NCI-H1092 treated with DMSO at 0.1 percent for 48 hours (cell line): ENCODE results near the gene ELMO3.

Experiments
- DNase-seq: peaks from one replicate; lab custom pipeline; 2025; lab: John Stamatoyannopoulos, UW

The ELMO3 gene

DNA sequence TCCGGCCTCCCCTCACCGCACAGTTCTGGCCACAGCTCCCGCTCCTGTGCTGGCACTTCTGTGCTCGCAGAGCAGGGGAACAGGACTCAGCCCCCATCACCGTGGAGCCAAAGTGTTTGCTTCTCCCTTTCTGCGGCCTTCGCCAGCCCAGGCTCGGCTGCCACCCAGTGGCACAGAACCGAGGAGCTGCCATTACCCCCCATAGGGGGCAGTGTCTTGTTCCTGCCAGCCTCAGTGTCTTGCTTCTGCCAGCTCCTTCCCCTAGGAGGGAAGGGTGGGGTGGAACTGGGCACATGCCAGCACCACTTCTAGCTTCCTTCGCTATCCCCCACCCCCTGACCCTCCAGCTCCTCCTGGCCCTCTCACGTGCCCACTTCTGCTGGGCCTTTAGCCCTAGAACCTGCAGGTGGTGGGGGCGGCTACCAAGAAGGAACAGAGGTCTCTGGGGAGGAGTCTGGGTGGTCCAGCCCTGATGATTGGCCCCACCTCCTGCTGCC lies 645 bp upstream of the ELMO3 start:
- no peak for DNase-seq

DNA sequence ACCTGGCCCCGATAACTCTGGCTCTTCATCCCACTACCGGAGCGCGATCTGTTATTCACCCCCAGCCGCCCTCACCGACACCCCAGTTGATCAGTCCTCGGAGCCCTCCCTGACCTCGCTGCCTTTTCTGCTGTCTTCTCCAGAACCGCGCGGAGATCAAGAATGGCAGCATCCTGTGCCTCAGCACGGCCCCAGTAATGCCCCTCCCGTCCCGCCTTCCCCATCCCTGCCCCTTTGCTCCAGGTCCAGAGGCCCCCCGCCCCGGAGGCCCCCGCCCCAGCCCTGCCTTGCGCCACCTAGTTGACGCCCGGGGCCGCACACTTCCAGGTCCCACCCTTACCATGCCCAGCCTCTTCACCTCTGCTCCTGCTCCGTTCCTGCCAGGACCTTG lies 872 bp downstream of the ELMO3 start:
- no peak for DNase-seq

DNA sequence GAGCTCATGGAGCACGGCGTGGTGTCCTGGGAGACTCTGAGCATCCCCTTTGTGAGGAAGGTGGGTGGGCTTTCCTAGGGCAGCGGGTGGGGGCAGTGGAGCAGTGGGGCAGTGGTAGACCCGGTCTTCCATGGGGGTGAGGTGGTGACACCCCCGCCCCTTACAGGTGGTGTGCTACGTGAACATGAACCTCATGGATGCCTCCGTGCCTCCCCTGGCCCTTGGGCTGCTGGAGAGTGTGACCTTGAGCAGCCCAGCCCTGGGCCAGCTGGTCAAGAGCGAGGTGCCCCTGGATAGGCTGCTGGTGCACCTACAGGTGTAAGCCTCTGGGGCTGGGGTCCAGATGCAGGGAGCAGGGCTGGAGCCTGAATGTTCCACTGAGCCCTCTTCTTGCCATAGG lies 1.6 kb downstream of the ELMO3 start:
- DNase-seq, result no peak

DNA sequence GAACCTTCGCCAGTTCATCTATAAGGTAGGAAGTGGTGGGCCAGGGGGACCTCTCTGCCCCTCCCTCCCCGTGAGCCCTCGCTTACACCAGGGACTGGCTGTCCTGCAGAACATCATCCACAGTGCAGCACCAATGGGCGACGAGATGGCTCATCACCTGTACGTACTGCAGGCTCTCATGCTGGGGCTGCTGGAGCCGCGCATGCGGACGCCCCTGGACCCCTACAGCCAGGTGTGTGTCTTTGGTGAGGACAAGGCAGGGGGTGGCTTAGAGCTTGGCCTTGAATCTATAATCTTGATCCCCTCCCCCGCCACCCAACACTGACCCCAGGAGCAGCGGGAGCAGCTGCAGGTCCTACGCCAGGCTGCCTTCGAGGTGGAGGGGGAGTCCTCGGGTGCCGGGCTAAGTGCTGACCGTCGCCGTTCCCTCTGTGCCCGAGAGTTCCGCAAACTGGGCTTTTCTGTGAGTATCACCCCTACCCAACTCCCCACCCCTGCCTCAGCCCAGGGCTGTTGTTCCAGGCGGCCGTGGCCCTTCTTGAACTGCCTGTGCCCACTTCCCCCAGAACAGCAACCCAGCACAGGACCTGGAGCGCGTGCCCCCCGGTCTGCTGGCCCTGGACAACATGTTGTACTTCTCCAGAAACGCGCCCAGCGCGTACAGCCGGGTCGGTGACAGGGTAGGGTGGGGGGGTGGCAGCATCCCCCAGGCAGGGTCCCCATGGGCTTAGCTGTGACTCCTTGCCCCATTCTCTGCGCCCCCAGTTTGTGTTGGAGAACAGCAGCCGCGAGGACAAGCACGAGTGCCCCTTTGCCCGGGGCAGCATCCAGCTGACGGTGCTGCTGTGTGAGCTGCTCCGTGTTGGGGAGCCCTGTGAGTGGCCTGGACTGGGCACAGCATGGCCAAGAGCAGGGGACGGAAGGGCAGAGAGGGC lies 2.7 kb downstream of the ELMO3 start:
- no peak for DNase-seq

DNA sequence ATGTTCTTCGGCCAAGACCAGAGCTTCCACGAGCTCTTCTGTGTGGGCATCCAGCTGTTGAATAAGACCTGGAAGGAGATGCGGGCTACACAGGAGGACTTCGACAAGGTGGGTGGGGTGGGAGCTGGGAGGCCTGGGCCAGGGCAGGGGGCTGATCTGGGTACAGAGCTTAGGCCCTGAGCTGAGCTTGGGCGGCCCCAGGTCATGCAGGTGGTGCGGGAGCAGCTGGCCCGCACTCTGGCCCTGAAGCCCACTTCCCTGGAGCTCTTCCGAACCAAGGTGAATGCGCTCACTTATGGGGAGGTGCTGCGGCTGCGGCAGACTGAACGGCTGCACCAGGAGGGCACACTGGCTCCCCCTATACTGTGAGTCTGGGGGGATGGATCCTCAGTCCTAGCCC lies 3.5 kb downstream of the ELMO3 start:
- DNase-seq, result no peak

DNA sequence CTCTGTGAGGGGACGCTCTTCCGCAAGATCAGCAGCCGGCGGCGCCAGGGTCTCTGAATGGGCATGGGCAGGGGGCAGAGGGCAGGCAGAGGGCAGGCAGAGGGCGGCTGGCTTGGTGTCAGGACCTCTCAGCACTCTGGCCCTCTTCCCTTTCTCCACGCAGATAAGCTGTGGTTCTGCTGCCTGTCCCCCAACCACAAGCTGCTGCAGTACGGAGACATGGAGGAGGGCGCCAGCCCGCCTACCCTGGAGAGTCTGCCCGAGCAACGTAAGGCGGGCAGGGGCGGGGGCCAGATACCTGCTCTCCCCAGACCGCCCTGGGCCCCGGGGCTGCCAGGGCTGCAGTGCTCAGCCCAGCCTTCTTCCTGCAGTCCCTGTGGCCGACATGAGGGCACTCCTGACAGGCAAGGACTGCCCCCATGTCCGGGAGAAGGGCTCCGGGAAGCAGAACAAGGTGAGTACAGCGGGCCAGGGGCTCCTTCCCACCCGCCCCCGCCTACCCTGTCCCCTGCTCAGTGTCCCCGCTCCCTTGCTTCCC lies 4.1 kb downstream of the ELMO3 start:
- no peak for DNase-seq

DNA sequence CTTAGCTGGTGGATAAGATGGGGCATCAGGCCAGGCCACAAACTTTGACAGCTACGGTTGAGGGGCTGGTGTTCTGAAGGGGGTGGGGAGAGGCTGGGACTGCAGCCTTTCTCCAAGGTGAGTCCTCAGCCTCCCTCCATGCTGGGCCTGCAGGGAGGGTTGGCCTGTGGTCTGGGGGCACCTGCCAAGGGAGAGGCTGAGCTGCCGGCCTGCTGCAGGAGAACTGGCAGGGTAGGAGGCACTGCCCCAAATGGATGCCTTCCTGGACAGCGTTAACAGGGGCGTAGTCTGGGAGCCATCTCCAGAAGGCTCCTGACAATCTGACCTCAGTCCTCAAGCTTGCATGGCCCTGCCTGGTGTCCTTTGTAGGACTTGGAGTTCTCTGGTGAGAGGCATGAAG lies 5.1 kb downstream of the ELMO3 start:
- DNase-seq, result no peak

DNA sequence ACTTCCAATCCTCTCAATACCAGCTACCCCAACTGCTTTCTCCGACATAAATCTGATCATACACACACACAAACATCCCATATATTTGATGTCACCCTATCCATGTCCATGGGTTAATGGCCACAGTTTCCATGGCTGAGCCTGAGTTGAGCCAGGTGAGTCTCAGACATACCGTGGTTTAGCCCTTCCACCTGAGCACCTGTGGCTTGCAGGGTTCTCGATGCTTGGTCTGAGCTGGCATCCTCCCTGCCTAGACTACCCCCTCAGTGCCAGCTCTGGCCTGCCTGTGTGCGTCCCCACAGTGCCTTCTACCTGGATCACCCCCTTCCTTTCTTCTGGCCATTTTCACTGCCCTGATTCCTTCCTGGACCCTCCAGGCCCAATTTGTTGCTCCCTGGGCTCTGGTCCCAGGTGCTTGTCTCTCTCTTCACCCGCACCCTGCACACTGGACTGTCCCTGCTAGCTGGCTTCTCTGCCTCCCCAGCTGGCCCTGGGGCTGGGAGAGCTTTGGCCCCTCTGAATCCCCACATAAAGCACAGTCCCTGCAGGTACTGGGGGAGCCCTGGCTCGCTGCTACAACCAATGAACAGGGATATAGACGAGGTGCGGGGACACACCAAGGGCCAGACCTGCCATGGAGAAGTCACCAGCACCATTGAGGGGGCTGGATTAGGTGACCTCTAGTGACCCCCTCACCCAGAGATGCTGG lies 7.4 kb downstream of the ELMO3 start:
- no peak for DNase-seq

DNA sequence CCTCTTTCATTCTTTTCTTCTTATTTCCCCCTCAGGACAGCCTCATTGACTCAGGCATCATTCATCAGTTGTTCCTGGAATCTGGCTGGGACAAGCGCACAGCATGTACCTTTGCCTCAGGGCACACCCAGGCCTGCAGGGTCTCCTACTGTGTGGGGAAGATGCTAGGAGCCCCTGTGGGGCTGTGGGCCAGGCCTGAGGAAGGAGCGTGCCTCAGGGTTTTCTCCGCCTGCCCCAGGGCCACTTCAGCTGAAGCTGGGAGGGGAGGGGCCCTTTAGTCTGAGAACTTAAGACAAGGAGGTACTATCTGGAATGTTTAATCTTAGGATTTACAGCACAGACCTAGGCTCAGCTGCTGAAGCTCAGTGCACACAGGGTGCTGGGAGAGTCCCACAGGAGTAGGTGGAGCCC lies 7.9 kb downstream of the ELMO3 start:
- DNase-seq, result no peak

DNA sequence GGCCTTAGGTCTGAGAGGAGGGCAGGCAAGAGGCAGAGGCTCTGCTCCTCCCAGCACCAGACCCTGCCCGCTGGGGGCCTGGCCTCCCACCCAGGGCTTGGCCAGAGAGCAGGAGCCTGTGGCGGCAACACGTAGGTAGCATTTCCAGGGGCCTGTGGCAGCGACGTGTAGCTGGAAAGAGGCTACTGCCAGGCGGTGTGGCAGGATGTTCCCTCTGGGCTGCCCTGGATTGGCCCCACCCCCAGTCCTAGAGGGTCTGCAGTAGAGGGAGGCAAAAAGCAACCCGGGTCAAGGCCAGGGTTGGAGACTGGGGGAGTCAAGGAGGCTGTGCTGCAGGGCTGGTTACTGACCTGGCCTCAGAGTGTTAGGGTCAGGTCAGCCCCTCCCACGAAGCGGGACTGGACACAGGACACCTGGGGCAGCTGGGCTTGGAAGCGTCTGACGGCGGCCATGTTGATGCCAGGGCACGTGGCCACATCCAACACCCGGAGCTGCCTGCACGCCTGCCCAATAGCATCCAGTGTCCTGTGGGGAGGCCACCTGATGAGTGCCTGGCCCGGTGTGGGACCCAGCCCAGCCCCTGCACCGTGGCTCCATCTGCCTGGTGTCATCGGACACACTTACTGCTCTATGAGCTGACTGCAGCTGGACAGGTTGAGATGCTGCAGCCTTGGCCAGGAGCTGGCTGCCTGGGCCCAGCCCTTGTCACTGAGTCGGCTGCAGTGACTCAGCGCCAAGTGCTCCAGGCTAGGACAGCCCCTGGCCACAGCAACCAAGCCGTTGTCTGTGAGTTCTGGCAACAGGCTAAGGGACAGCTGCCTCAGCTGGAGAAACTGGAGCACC lies 8.5 kb downstream of the ELMO3 start:
- DNase-seq, result no peak

DNA sequence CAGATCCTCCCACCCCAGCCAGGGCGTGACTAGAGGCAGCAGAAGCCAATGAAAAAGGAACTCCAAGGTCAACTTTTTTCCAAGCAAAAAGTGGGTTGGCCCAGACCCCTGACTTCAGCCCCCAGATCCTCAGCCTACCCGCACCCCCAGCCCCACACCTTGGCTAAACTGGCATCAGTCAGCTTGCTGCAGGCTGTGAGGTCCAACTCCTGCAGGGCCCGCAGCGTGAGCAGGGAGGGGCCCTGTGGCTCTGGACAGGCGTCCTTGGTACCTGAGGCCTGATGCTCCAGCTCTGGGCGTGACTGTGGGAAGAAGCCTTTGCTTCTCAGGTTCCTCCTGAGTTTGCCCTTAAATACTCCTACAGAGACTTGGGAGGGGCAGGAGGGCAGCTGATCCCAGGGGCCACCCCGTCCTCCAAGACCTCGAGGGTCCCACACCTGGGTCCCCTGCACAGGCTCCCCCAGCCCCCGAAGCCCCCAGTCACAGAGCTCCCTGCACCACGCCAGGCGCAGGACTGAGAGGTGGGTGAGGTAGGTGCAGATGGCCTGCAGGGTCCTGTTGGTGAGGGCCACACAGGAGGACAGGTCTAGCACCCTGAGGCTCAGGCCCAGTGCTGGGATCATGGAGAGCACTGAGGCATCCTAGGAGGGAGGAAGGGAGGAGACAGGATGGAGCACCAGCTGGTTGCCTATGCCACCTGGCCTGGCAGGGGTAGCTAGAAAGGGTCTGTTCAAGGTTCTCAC lies 9.4 kb downstream of the ELMO3 start:
- no peak for DNase-seq

DNA sequence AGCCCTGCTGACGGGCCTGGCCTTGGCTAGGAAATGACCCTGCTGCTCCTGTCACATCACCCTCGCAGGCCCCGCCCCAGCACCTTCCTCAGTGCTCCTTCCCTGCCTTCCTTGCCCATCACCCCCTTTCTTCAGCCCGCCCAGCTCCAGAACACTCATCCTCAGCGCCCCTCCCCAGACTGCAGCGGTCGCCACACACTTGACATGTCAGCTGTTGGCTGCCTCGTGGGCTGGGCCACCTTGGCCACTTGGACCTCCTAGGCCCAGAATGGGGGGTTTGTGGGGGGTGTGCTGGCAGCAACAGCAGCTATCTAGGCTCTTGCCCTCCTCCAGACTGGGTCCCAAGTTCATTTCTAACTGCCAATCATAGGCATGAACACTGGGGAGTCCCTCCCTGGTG lies 10.6 kb downstream of the ELMO3 start:
- no peak for DNase-seq

DNA sequence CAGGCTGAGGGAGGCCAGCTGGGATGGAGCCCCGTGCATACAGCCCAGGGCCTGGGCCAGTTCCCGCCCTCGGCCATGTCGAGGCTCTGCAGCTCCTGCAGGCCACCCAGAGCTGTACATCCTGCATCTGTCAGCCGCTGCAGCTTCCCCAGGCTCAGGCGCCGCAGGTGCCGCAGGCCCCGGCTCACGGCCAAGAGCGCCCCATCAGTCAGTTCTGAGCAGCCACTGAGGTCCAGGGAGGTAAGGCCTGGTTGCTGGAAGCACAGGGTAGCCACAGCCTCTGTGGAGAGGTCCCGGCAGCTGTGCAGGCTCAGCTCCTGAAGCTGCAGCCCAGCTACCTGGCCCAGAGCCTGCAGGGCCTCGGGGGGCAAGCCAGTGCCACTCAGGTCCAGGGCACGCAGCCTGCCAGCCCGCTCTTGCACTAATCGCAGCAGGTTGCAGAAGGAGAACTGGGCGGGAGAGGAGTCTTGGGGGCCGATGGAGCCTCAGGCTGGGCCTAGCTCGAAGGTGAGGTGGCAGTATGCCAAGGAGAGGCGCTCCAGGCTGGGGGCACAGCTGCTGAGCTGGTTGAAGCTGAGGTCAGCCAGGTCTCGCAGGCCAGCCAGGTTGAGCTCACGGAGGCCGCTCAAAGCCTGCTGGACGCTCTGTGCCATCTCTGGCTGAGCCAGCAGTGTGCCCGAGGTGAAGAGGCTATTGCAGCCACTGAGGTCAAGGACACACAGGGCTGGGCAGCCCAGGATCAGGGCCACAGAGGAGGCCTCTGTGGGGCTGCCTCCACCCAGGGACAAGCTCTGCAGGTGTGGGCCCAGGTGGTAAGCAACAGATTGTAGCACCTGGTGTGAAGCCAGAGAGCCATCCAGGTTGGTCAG lies 11.4 kb downstream of the ELMO3 start:
- peak; percentile 11 for DNase-seq

DNA sequence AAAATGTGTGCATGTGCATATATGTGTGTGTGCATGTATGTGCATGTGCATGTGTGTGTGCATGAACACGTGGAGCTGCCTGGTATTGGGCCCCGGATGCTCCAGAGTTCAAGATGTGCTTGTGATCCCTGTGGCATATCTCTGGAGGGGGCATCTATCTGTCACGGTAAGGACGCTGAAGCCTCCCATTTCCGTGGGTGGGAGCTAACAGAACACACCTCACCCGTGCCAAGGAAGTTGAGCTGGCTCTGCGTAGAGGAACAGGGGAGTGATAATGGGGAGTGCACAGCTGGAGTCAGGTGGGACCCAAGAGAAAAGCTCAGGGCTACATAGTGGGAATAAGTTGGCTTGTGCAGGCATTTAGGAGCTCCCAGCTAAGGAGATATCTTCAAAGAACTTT lies 12.7 kb downstream of the ELMO3 start:
- no peak for DNase-seq

DNA sequence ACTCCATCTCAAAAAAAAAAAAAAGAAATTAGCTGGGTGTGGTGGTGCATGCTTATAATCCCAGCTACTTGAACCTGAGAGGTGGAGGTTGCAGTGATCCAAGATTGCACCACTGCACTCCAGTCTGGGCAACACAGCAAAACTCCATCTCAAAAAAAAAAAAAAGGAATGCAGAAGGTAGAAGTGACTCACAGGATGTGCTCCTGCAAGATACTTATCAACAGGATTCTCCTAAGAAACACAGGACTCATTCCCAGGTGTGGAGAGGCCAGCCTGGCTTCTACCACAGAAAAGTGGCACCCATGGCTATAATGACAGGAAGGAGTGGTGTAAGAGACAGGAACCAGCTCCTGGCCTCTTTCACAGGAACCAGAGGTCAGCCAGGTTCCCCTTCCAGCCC lies 13.8 kb downstream of the ELMO3 start:
- DNase-seq, result no peak

DNA sequence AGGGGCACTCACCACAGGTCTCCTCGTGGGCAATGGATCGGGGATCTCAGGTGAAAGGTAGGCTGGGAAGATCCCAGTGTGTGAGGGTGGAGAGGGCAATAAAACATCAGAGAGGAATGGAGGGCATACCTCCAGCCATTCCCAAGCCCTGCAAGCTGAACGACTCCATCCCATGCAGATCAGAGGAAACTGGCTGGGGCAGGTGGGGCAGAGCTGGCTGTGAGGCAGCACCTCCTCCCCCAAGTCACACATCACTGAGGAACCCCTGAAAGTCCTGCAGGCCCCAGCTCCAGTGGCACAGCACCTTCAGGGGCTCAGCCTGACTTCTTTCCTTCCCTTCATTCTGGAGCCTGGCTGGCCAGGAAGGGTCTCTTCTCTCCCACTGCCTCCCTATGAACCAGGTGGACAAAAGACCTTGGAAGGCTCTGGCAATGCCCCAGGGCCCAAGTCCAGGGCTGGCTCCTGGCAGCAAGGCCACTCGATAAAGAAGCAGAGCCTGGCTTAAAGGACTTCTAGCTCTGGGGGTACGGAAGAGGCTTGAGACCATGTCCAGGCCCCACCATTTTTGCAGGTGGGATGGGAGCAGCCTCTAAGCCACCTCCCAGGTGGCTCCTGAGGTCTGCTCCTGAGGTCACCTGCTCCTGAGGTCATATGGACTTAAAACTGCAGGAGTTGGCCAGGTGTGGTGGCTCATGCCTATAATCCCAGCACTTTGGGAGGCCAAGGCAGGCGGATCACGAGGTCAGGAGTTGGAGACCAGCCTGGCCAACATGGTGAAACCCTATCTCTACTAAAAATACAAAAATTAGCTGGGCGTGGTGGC lies 14.5 kb downstream of the ELMO3 start:
- DNase-seq, result no peak

DNA sequence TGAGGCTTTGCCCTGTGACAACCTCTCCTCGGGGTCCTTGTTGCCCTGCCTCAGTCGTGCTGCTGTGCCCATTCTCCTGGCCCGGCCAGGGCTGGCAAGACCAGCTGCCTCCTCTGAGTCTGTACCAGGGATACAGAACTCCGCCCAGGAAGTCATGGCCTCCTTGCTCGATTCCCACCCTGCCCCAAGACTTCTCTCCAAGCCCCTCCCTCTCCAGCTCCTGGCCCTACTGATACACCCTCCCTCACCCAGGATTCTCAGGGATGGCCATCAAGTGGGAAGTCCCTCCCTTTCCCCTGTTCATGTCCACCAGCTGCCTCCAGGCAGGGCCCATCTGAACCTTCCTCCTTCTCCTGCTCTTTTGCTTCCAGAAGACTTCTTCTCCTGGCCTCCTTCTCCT lies 16.8 kb downstream of the ELMO3 start:
- DNase-seq, result no peak

DNA sequence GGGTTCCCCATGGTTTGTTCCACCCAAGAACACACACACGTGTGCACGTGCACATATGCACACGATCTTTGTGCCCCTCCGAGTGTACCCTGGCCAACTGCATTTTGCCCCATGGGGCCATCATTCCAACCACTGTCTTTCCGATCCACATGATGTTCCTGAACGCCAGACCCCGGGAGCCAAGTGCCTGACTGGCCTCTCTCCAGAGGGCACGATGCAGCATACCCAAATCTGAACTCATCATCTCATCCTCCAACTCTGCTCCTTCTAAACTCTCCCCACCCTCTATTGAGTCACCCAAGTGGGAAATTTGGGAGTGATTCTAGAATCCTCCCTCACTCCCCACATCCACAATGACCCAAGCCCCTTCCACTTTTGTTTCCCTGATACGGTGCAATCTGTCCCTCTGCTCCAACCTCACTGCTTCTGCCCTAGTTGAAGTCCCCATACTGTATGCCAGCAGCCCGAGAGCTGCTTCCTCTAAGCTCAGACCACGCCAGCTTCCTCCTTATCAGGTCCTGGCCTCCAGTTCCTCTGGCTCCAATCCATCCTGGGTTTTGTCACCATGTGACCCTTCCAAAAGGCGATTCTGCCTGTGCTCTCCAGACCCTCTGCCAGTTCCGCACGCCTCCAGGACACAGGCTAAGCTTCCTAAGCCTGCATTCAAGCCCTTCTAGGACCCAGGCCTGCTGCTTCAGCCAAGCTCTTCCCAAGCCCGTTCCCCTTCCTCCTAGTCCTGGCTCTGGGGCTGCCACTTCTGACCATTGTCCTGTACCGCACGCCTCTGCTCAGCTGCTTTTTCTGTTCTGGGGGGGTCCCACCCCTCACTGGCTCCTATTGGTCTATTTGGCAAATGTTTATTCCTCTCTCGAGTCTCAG lies 17.9 kb downstream of the ELMO3 start:
- DNase-seq, result no peak
